GM20000 (cell line): Measurements from ENCODE around the gene CLPTM1L.

Experiments used
- DNase-seq: peaks from one replicate; pipeline ENCODE4 v3.0.0; 2012; ENCODE audit warnings: low spot score
- TF ChIP-seq, protein P1 (sequence below): IDR thresholded peaks from 2 replicates; pipeline ENCODE4 v1.5.1; 2012; ENCODE audit warnings: mild to moderate bottlenecking, control low read depth; ENCODE audit errors: extremely low read depth, missing control alignments

CLPTM1L gene, protein sequence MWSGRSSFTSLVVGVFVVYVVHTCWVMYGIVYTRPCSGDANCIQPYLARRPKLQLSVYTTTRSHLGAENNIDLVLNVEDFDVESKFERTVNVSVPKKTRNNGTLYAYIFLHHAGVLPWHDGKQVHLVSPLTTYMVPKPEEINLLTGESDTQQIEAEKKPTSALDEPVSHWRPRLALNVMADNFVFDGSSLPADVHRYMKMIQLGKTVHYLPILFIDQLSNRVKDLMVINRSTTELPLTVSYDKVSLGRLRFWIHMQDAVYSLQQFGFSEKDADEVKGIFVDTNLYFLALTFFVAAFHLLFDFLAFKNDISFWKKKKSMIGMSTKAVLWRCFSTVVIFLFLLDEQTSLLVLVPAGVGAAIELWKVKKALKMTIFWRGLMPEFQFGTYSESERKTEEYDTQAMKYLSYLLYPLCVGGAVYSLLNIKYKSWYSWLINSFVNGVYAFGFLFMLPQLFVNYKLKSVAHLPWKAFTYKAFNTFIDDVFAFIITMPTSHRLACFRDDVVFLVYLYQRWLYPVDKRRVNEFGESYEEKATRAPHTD

DNA sequence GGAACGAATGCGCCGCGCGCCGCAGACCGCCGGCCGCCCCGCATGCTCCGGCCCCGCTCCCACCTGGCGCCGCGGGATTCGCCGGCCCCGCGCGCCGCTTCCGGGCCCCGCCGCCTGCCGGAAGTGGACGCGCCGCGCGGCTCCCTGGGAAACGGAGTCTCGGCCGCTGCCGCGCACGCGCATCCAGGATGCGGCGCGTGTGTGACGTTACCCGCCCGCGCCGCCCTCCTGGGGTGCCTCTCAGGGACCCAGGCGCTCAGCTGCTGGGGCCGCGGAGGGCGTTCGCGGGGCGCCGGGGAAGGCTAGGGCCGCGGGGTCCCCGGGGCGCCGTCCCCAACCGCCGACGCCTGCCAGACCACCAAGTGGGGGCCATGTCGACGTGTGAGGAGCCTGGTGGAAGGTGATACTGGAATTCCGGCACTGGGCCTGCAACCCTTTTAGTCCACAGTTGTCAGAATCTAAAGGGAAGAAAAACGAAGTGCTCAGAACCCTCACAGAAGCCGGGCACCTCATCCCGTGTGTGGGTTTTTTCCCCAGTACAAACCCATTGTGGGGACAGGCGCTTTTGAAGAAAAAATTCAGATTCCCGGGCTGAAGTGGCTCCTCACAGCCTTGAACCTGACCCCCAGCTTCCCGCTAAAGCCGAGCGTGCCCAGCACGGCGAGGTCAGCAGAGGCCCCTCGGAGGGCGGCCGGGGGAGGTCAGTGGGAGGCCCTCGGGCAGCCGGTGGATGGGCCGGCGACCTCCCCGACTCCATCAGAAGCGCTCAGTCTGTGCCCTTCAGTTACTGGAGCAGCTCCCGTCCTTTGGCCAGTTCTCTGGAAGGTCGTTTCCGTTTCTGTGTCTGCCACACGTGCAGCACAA, at the start of gene CLPTM1L:
CLPTM1L (minus strand) TSS at position 125 of the 864 bp plus-strand sequence. CDS start 258 bp downstream, outside the sequence.
- DNase-seq: peak; percentile 100
- TF ChIP-seq, protein P1, sequence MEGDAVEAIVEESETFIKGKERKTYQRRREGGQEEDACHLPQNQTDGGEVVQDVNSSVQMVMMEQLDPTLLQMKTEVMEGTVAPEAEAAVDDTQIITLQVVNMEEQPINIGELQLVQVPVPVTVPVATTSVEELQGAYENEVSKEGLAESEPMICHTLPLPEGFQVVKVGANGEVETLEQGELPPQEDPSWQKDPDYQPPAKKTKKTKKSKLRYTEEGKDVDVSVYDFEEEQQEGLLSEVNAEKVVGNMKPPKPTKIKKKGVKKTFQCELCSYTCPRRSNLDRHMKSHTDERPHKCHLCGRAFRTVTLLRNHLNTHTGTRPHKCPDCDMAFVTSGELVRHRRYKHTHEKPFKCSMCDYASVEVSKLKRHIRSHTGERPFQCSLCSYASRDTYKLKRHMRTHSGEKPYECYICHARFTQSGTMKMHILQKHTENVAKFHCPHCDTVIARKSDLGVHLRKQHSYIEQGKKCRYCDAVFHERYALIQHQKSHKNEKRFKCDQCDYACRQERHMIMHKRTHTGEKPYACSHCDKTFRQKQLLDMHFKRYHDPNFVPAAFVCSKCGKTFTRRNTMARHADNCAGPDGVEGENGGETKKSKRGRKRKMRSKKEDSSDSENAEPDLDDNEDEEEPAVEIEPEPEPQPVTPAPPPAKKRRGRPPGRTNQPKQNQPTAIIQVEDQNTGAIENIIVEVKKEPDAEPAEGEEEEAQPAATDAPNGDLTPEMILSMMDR: no peak

DNA sequence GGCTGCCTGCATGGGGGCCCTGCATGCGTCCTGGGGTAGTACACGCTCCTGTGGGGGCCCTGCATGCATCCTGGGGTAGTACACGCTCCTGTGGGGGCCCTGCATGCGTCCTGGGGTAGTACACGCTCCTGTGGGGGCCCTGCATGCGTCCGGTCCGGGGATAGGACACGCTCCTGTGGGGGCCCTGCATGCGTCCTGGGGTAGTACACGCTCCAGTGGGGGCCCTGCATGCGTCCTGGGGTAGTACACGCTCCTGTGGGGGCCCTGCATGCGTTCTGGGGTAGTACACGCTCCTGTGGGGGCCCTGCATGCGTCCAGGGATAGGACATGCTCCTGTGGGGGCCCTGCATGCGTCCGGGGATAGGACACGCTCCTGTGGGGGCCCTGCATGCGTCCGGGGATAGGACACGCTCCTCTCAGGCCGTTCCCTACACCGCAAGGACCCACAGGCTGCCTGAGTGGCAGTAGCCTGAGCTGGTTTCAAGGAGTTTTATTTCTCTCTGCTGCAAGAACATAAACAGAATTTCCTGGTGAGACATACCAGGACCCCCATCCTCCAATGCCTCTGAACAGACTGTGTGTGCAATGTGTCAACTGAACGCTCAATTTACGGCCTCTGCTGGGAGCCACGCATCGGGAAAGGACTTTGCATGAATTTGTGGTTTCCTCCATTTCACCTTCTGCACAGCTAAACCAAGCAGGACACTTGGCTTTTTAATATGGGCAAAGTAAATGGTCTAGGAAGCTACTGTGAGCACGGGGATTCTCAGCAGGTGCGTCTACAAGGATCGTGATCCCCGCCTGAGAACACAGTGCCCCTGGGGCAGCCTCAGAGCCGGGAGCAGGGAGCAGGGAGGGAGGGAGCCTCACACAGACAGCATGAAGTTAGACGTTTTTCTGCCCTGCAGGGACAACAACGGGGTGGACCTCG, 48.9 kb upstream of the CLPTM1L start:
- TF ChIP-seq, protein P1: no peak
- no peak for DNase-seq

DNA sequence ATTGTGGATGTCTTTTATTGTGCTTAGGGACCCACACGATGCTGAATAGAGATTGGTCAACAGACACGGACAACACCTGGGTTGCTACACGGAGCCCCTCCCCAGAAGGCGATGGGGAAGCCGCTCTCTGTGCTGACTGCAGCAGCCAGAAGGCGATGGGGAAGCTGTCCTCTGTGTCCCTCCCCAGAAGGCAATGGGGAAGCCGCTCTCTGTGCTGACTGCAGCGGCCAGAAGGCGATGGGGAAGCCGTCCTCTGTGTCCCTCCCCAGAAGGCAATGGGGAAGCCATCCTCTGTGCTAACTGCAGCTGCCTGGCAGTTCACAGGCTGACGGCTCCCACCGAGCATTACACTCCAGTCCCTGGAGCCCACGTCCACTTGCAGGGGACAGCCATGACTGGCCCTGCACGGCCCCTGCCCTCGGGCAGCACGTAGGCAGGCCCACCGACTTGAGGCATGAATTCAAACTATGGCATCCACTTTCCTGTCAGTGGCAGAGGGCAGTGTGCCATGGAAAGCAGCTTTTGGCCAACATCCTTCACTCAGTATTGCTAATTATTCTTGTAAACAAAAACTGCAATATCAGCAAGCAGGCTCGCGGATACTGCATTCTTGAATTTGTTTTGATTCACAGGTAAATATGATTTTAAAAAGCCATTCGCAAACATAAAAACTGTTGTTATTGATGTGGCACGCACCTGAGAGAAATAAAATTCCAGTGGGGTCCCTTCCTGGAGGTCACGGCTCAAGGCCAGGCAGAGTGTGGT, 48.1 kb upstream of the CLPTM1L start:
- TF ChIP-seq, protein P1: no peak
- DNase-seq: no peak

DNA sequence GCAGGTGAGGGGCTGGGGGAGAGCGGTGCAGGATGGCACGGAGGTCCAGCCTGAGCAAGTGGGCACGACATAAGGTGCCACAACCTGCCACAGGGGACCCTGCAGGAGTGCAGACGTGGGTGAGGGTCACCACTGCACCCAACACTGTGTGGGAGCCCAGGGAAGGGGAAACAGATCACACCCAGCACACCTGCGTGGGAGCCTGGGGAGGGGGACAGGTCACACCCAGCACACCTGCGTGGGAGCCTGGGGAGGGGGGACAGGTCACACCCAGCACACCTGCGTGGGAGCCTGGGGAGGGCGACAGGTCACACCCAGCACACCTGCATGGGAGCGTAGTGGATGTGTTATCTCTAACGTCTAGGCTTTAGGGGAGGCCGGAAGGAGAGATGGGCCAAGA, 47.4 kb upstream of the CLPTM1L start:
- TF ChIP-seq, protein P1: no peak

DNA sequence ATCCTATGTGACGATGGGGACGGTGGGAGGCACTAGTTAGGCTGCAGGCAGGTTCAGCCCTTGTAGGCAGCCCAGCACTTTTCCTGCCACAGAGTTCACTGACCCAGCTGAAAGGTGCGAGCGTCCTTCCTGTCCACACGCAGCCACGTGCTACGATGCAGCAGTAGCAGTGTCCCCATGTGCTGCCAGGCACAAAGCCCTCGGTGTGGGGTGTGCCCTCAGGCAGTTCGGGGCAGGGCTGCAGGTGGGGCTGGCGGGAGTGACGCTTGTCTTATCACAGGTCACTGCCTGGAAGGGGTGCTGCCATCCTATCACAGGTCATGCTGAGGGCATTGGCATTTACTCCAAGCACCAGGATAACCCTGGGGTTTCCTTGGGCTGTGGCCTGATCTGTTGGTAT, 46.8 kb upstream of the CLPTM1L start:
- TF ChIP-seq, protein P1: no peak
- no peak for DNase-seq

More for the DNA sequence above, 47.4 kb upstream of the CLPTM1L start:
- no peak for DNase-seq

DNA sequence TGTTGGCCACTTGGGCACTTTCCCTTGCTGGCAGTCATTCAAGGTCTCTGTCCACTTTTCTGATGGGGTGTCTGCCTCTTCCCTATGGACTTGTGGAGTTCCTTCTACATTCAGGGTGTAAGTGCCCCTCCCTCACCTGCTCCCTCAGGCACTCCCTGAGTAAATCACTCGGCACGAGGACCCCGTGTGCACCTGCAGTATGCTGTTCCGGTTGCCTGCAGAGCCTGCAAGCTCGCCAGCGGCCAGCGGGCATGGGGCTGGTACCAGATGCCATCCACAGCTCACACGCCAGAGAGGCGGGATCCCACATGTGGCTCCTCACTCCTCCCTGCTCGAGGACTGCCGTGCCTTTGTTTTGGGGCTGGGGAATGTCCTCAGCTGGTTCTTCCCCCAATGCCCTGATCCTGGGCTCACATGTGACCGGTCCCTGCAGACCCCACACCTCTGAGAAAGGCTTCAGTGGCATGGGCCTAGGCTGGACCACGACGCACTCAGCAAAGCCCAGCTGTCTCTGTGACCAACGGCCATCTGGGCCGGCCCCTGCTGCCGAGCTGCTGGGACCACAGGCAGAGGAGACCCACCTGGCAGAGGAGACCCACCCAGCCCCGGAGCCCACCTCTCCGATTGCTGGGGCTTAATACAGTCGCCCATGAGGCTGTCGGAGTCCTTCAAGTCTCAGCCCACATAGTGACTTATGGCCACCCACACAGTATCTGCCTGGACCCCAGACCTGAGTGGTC, 46.1 kb upstream of the CLPTM1L start:
- TF ChIP-seq, protein P1: no peak
- no peak for DNase-seq
